Measurements from ENCODE around the gene TRMT5. TPM values are rescaled to one million over a fixed set of nuclear protein-coding genes. Genes with fewer than 3 reads are reported as not detected.

The TRMT5 gene
- total and polyA plus RNA-seq, 2 experiments from 2014 or later, result 6.5 to 14.3 TPM

DNA sequence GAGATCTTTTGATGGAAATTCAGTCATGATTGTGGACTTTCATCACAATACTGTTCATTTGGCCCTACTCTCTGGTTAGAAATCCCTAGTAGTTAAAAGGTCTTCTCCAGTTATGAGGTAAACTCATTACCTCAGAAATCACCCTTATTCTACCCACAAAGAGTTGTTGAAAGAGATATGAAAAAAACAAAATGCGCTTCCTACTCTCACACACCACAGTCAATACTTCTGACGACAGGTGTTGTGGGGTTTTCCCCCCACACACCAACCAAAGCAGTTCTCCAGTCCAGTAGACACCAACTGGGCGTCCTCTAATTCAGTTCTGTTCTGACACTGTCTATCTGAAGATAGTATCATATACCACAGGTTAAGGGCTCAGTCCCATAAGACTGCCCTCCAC lies 54.9 kb downstream of the TRMT5 start:
- H3K36me3 ChIP-seq (replicated peaks; ENCODE audit: insufficient read depth, low read depth), result no peaks in the 10 kb centered on the region
- H3K4me3 ChIP-seq, result no peak overlapping the region
- H4K20me1 ChIP-seq (ENCODE audit: insufficient read depth, poor library complexity, severe bottlenecking), result no peaks in the 10 kb centered on the region
- no peaks in the 10 kb centered on the region for H3K4me1 ChIP-seq (ENCODE audit: insufficient read depth)
- 96% methylated on average over 3 of the region's 3 CpGs for WGBS (ENCODE audit: low lambda C conversion rate, missing lambda C conversion rate)
- no peak overlapping the region for H3K4me2 ChIP-seq
- H3K79me2 ChIP-seq, result no peaks in the 10 kb centered on the region
- no peak overlapping the region for H3K27ac ChIP-seq
- H2AFZ ChIP-seq, result no peak overlapping the region
- TF ChIP-seq, protein P1, sequence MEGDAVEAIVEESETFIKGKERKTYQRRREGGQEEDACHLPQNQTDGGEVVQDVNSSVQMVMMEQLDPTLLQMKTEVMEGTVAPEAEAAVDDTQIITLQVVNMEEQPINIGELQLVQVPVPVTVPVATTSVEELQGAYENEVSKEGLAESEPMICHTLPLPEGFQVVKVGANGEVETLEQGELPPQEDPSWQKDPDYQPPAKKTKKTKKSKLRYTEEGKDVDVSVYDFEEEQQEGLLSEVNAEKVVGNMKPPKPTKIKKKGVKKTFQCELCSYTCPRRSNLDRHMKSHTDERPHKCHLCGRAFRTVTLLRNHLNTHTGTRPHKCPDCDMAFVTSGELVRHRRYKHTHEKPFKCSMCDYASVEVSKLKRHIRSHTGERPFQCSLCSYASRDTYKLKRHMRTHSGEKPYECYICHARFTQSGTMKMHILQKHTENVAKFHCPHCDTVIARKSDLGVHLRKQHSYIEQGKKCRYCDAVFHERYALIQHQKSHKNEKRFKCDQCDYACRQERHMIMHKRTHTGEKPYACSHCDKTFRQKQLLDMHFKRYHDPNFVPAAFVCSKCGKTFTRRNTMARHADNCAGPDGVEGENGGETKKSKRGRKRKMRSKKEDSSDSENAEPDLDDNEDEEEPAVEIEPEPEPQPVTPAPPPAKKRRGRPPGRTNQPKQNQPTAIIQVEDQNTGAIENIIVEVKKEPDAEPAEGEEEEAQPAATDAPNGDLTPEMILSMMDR (IDR thresholded peaks at IDR 0.05; ENCODE audit: poor library complexity), result no peak
- TF ChIP-seq EZH2phosphoT487 (IDR thresholded peaks at IDR 0.05; ENCODE audit: low read depth, severe bottlenecking, unreplicated experiment), result no peak
- no peak for TF ChIP-seq EZH2 (IDR thresholded peaks at IDR 0.05; ENCODE audit: borderline replicate concordance)
- no peaks in the 10 kb centered on the region for H3K9me3 ChIP-seq (ENCODE audit: low read depth)
- peaks cover 3% of the 10 kb centered on the region for H3K9me2 ChIP-seq (replicated peaks; ENCODE audit: insufficient read depth)
- no peak for DNase-seq (ENCODE audit: low spot score)
- H3K27me3 ChIP-seq, result no peaks in the 10 kb centered on the region

DNA sequence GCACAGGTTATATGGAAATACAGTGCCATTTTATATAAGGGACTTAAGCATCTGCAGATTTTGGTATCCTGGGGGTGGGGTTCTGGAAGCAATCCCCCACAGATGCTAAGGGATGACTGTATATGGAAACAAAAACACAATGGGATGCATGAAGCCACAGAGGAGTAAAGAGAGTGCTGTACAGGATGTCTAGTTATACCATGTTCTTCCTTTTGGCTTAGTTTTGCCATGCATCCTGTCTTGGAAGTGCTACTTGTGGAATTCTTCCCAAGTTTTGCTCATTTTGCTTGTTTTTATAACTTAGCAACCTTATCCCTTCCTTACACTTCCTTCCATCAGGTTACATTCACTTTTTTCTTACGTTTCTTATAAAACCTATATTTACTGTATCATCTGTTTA lies 55.6 kb downstream of the TRMT5 start:
- H3K79me2 ChIP-seq, result no peaks in the 10 kb centered on the region
- peaks cover 3% of the 10 kb centered on the region for H3K9me2 ChIP-seq (replicated peaks; ENCODE audit: insufficient read depth)
- no peaks in the 10 kb centered on the region for H3K36me3 ChIP-seq (replicated peaks; ENCODE audit: insufficient read depth, low read depth)
- H4K20me1 ChIP-seq (ENCODE audit: insufficient read depth, poor library complexity, severe bottlenecking), result no peaks in the 10 kb centered on the region
- no peak for TF ChIP-seq EZH2 (IDR thresholded peaks at IDR 0.05; ENCODE audit: borderline replicate concordance)
- TF ChIP-seq EZH2phosphoT487 (IDR thresholded peaks at IDR 0.05; ENCODE audit: low read depth, severe bottlenecking, unreplicated experiment), result no peak
- TF ChIP-seq, protein P1 (IDR thresholded peaks at IDR 0.05; ENCODE audit: poor library complexity), result no peak
- no peaks in the 10 kb centered on the region for H3K9me3 ChIP-seq (ENCODE audit: low read depth)
- no peak overlapping the region for H3K4me2 ChIP-seq
- no peak overlapping the region for H3K4me3 ChIP-seq
- 93% methylated on average over 1 of the region's 1 CpG for WGBS (ENCODE audit: low lambda C conversion rate, missing lambda C conversion rate)
- H3K27me3 ChIP-seq, result no peaks in the 10 kb centered on the region
- H3K27ac ChIP-seq, result no peak overlapping the region
- DNase-seq (ENCODE audit: low spot score), result no peak
- no peak overlapping the region for H2AFZ ChIP-seq
- no peaks in the 10 kb centered on the region for H3K4me1 ChIP-seq (ENCODE audit: insufficient read depth)

DNA sequence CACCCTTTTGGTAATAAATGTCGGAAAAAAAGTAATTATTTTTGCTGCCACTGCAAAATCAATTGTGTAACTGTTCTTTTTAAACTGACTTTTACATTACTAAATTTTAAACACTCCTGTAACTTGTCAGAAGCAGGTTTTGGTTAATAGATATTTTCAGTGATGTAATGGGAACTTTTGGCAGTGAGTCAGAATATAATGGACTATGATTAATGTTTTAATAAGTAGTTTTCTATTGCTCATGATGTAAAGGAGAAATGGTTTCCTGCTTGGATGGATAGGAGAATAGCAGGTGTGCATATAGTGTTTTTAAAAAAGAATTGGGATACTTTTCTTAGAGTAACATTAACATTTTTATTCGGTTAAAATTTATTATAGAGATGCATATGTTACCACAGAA lies 58.8 kb downstream of the TRMT5 start:
- Histone ChIP-seq H3K79me2 (no peaks in the 10 kb centered on the region), H4K20me1 (ENCODE audit: insufficient read depth, poor library complexity, severe bottlenecking) (no peaks in the 10 kb centered on the region), H2AFZ (no peak overlapping the region), H3K27me3 (no peaks in the 10 kb centered on the region), H3K9me3 (ENCODE audit: low read depth) (no peaks in the 10 kb centered on the region), H3K4me3 (no peak overlapping the region), H3K9me2 (replicated peaks; ENCODE audit: insufficient read depth) (no peaks in the 10 kb centered on the region), H3K4me1 (ENCODE audit: insufficient read depth) (no peaks in the 10 kb centered on the region), H3K4me2 (no peak overlapping the region), H3K27ac (no peak overlapping the region), H3K36me3 (replicated peaks; ENCODE audit: insufficient read depth, low read depth) (no peaks in the 10 kb centered on the region)
- 88% methylated on average over 2 of the region's 2 CpGs for WGBS (ENCODE audit: low lambda C conversion rate, missing lambda C conversion rate)
- TF ChIP-seq EZH2phosphoT487 (IDR thresholded peaks at IDR 0.05; ENCODE audit: low read depth, severe bottlenecking, unreplicated experiment) (no peak), EZH2 (IDR thresholded peaks at IDR 0.05; ENCODE audit: borderline replicate concordance) (no peak)
- TF ChIP-seq, protein P1 (IDR thresholded peaks at IDR 0.05; ENCODE audit: poor library complexity), result no peak
- no peak for DNase-seq (ENCODE audit: low spot score)

Small RNAs within 50 kb of the gene (small RNA-seq; reads per million reads assigned to genes)
- gene RNU6-398P, result not detected

Other genes starting within 250 kb of the TRMT5 start
- 39.9 and 60.9 TPM in 2 replicates for gene MNAT1, start 246.3 kb downstream of the TRMT5 start, total RNA-seq
- 30.0 and 34.4 TPM in 2 replicates for gene MNAT1, start 246.3 kb downstream of the TRMT5 start, polyA plus RNA-seq
- 26.0 TPM in 2 replicates for gene SLC38A6, start 166 bp upstream of the TRMT5 start, total RNA-seq
- gene SLC38A6, start 166 bp upstream of the TRMT5 start, polyA plus RNA-seq, result 16.7 and 17.0 TPM in 2 replicates

All from hepatocyte (in vitro differentiated cells).